H1 (cell line): Measurements from ENCODE around the gene FITM2.

Experiments
- HDAC2 ChIP-seq, 2 experiments: fragments of 300-600 bp in 1 of 2; sonication (generic) in 1 of 2; IDR thresholded peaks; 2 replicates each; pipeline ENCODE4 v1.6.1; 2011 to 2012; ENCODE audit warnings: low read depth in 2 of 2, low read length in 2 of 2, mild to moderate bottlenecking in 2 of 2, moderate library complexity in 2 of 2, borderline replicate concordance in 1 of 2, inconsistent platforms in 1 of 2
- NRF1 ChIP-seq: IDR thresholded peaks from 2 replicates; pipeline ENCODE4 v1.6.1; 2011; ENCODE audit warnings: mild to moderate bottlenecking, low read depth, low read length, improper control_type of control experiment
- POLR2A ChIP-seq, 2 experiments: IDR thresholded peaks; 1 replicate in 1 of 2; 2 replicates in 1 of 2; pipeline ENCODE4 v1.6.1; 2011; ENCODE audit warnings: low read depth in 2 of 2, low read length in 2 of 2, mild to moderate bottlenecking in 2 of 2; ENCODE audit errors: control extremely low read depth in 1 of 2
- ZNF274 ChIP-seq: IDR thresholded peaks from 2 replicates; pipeline ENCODE4 v1.7.0; 2012; ENCODE audit warnings: low read length, borderline replicate concordance; ENCODE audit errors: extremely low read depth

DNA sequence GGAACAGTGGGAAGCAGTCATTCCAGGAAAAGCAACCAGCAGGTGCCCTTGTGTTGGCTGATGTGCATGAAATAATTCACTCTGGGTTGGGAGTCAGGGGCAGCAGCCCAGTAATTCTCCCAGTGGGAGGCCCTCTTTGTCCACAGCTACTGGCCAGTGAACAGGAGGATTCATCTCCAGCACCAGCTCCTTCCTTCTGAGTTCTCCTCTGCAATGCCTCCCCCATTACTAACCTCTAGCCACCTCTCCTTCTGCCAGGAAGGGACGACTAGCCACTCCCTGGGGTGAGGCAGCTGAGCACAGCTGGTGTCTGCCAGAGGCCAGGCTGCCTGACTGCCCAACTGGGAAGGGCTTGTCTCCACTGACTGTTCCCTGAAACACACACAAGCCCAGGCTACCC lies 13.3 kb upstream of the FITM2 start:
- TF ChIP-seq NRF1 (no peak), POLR2A (IDR thresholded peaks at IDR 0.05; ENCODE audit: control extremely low read depth in 1 of 2, low read depth in 2 of 2, low read length in 2 of 2) (no peak), ZNF274 (no peak), HDAC2 (IDR thresholded peaks at IDR 0.05; ENCODE audit: borderline replicate concordance in 1 of 2, low read depth in 2 of 2, low read length in 2 of 2) (no peak)
